Measurements from ENCODE around the gene BTG4. TPM values are rescaled to one million over a fixed set of nuclear protein-coding genes. Genes with fewer than 3 reads are reported as not detected.

Gene BTG4
- total RNA-seq, 1 experiment from 2014 or later: not detected

DNA sequence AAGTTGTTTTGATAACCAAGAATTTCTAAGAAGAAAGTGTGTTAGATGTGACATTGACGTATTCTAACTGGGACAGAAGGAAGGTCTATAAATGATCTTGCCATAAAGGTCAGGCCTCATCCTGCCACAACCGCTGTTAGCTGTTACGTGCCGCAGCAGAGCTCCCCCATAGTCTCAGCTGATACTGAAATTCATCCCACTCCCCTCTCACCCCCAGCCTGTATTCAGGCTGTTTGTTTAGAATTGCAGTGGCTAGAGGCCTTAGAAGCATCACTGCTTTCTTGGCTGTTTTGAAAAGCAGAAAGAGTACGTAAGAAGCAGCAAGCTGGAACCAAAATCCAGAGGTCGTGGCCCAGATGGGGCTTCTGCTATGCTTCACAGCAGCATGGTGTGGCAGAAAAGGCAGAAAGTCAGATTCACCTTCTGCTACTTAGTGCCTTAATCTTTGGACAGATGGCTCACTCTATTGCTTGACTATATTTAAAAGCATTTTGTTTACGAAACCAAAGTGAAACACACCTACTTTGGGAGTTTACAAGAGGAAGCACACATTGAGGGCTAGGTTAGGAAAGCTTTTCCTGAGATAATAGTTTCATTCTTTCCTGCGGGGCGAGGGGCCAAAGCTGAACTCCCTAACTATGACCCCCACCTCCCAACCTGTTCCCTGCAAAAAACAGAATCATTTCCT lies 27.4 kb upstream of the BTG4 start:
- in situ Hi-C loops (cut with HindIII; ENCODE audit: low pct_unique_long_range_greater_than_20kb, low sequenced_read_pairs): no loop called here
- DNase-seq (ENCODE audit: low read depth): no peak

DNA sequence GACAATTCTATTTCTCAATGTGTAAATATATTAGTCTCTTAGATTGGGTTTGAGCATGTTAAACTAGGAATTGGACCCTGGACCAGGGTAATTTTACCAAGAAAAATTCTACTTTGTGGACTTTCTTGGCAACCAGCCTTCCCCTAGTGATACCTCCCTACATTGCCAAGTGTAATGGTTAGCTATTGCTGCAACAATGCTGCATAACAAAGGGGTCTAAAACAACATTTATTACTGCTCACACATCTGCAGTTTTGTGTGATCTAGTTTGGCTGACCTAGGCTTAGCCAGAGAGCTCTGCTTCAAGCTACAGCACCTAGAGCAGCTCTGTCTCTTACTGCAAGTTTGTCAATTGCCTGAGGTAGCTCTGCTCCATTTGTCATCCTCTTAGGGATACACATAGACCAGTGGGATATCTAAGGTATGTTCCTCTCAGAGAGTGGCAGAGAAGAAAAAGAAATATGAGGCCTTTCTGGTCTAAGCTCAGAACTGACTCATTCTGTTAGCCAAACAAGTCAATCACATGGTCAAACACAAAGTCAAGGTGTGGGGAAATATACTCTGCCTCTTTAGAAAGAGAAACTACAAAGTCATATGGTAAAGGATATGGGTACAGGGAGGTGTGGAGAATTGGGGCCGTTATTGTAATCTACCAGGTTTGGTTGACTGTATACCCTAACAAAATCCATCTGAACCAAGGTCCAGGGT lies 26.4 kb upstream of the BTG4 start:
- in situ Hi-C loops (cut with HindIII; ENCODE audit: low pct_unique_long_range_greater_than_20kb, low sequenced_read_pairs): no loop called here
- no peak for DNase-seq (ENCODE audit: low read depth)

DNA sequence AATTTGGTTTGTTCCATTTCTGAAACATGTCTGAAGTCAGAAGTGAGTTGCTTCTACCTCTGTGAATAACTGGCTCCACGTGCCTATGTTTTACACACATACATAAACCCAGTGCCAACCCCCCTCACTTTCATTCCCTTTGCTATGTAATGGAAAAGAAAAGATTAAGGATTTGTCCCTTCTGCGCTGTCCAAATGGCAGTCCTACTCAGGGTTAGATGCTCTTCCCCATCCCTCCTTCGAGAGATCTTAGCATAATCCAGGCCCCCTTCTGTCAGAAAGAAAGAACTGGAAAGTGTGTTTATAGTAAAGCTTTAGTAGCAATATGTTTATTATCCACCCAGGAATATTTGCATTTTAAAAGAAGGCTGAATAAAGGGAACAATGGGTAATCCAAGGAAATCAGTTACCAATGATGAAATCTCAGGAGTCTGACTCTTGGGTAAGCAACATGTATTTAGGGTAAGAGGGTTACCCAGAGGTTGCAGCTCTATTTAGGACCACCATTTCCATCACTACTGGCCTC lies 25.2 kb upstream of the BTG4 start:
- in situ Hi-C loops (cut with HindIII; ENCODE audit: low pct_unique_long_range_greater_than_20kb, low sequenced_read_pairs): no loop called here
- no peak for DNase-seq (ENCODE audit: low read depth)

DNA sequence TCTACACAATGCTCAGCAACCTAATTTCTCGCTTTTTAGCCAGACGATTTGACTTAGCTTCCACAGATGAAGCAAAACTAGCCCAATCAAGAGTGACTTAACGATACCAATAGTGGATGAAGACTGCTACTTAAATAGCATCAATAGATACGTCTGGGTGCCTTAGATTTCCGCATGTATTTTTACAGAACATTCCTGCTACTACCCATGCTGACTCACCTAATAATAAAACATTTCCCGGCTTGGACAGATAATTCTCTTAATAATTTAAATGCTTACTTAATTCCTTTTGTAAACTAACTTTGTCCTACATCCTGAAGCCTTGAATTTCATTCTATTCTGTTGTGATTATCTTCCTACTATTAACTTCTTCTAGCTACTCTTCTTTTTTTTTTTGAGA lies 23.1 kb upstream of the BTG4 start:
- no peak for DNase-seq (ENCODE audit: low read depth)
- in situ Hi-C loops (cut with HindIII; ENCODE audit: low pct_unique_long_range_greater_than_20kb, low sequenced_read_pairs): no loop called here

DNA sequence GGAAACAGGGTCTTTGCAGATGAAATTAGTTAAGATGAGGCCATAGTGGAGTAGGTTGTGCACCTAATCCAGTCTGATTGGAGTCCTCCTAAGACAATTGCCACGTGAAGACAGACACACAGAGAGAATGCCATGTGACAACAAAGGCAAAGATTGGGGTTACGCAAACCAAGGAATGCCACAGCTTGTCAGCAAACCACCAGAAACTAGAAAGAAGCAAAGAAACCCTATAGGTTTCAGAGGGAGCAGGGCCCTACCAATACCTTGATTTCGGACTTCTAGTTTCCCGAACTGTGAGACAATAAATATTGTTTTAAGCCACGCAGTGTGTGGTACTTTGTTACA lies 20.2 kb upstream of the BTG4 start:
- DNase-seq (ENCODE audit: low read depth): no peak

DNA sequence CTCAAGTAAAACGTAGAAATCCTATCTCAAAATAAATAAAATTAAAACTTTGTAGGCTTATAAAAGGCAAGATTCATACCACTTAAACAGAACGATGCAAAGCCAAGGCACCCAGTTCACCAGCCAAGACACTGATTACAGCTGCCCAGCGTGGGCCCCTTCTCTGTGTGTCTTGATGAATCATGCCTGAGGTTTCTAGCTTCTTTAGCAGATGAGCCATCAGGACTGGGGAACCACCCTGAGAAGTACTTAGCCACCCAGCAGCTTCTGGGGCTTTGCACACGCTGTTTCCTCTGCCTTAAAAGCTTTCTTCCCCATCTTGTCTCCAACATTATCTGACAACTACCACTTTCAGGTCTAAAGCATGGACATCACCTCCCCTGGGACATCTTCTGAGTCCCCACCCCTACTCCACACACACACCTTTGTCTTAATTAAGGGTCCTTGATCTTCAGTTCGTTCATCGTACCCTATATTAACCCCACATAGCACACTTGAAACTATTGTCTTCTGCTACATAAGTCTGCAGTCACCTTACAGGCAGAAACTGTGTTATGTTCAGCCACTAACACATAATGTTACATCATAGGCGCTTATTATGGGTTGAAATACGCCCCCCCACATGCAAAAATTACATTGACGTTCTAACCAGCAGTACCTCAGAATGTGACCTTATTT lies 19.6 kb upstream of the BTG4 start:
- in situ Hi-C loops (cut with HindIII; ENCODE audit: low pct_unique_long_range_greater_than_20kb, low sequenced_read_pairs): no loop called here
- peak; percentile 23 for DNase-seq (ENCODE audit: low read depth)

More for the DNA sequence above, 20.2 kb upstream of the BTG4 start:
- in situ Hi-C loops (cut with HindIII; ENCODE audit: low pct_unique_long_range_greater_than_20kb, low sequenced_read_pairs): no loop called here

DNA sequence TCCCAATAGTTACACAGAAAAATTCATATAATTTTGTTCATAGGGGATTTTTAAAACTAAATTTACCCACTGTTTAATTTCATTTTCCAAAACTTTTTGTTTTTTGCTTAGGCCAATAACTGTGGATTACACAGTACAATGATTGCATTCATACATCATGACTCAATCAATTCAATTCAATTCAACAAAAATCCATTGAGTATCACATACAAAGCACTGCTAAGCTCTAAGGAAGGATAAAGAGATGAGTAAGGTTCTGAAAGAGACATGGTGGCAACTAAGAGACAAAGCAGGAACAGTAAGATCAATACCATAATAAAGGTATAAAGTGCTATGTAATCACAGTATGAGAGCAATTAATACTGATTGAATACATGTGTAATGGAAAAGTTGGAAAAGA lies 18.9 kb upstream of the BTG4 start:
- in situ Hi-C loops (cut with HindIII; ENCODE audit: low pct_unique_long_range_greater_than_20kb, low sequenced_read_pairs): no loop called here
- DNase-seq (ENCODE audit: low read depth): no peak

DNA sequence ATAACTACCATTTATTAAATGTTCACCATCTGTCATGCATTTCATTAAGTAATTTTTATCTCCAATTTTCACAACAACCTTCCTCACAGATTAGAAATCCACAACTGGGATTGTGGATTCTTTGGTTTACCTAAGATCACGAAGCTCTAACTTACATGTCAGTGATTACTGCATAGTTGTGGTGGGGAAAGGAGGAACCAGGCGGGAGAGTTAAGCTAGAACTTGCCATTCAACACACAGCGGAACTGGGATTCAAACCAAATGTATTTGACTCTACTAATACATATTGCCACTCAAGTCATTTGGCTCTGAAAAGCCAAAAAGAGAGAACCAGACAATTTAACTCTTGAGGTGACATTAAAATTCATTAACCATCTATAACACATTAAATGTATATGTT lies 17.9 kb upstream of the BTG4 start:
- in situ Hi-C loops (cut with HindIII; ENCODE audit: low pct_unique_long_range_greater_than_20kb, low sequenced_read_pairs): no loop called here
- no peak for DNase-seq (ENCODE audit: low read depth)

DNA sequence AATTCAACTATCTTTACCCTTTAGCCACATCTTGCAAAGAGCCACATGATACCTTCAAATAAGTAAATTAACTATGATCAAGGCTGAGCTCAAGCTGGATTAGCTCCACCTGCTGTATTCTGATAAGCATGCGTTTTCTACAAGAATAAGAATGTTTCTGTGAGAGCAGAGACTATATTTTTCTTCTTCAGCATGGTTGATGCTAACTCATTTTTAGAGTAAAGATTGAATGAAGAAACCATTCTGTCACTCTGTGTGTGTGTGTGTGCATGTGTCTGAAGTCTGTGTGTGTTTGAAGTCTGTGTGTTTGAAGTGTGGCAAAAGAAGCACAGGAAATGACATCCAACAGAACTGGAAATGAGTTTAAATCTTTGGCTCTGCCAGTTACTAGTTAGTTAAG lies 16.4 kb upstream of the BTG4 start:
- in situ Hi-C loops (cut with HindIII; ENCODE audit: low pct_unique_long_range_greater_than_20kb, low sequenced_read_pairs): no loop called here
- no peak for DNase-seq (ENCODE audit: low read depth)

DNA sequence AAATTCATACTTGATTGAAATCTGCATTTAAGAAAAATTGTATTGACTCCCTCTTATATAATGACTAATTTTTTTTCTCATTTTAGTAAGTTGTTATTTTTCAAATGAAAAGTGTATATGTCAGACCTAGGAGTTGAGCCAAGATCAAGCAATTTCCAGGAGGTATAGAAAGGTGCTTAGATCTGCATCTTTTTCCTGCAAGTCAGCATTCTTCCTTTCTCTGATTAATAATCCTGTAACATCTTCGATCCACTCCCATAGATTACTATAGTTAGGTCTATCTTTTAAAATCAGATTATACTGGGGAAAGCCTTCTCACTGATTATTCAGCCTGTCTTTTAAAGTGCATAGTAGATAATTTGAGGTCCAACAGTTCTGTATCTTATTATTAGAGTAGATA lies 15.1 kb upstream of the BTG4 start:
- in situ Hi-C loops (cut with HindIII; ENCODE audit: low pct_unique_long_range_greater_than_20kb, low sequenced_read_pairs): no loop called here
- DNase-seq (ENCODE audit: low read depth): no peak

DNA sequence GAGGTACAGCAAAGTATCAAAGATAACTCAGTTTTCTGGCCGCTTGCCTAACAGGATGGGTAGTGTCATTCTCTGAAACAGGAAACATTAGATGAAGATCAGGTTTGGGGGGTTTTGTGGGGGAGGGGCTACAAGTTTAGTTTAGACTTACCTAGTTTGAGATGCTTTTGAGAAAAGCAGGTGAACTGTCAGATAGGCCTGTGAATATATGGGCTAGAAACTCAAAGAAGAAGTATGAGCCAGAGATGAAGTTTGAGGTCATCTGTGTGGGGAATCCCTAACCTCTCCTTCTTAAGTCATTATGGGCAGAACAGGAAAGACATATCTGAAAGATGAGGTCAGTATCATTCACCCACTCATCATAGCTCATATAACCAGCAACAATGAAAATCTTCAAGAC lies 14.3 kb upstream of the BTG4 start:
- in situ Hi-C loops (cut with HindIII; ENCODE audit: low pct_unique_long_range_greater_than_20kb, low sequenced_read_pairs): no loop called here
- no peak for DNase-seq (ENCODE audit: low read depth)

DNA sequence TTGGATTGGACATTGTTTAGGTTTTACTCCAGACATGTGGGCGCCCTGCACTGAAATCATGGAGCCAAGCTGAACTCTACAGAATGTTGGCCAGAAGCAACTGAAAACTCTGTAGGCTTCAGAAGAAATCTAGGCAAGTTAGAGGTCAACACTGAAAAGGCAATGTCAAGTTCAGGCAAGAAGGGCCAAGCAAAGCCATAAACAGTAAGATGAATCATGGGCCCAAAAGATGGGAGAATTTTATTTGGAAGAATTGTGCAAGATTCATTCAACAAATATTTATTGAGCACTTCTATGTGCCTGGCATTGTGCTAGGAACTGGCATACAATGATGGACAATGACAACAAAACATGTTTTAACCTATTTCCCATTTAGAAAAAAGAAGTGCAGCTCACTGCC lies 13.3 kb upstream of the BTG4 start:
- in situ Hi-C loops (cut with HindIII; ENCODE audit: low pct_unique_long_range_greater_than_20kb, low sequenced_read_pairs): no loop called here
- DNase-seq (ENCODE audit: low read depth): no peak

DNA sequence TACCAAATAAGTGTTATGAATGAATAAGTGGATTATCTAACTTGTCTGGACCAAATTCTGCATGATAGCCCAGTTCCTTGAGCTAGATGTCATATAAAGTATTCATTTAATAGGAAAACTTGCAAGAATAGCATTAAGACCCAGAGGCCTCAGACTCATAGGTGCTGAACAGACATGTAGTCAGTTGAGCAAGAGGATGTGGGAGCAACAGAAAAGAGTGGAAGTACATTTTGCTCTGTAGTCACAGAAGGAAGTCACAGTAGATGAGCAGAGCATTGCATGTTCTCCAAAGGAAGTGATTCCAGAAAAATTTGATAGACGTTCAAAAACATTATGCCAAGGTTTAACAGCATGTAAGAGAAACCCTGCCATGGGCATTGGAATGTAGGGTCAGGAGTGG lies 11.9 kb upstream of the BTG4 start:
- in situ Hi-C loops (cut with HindIII; ENCODE audit: low pct_unique_long_range_greater_than_20kb, low sequenced_read_pairs): no loop called here
- DNase-seq (ENCODE audit: low read depth): no peak

DNA sequence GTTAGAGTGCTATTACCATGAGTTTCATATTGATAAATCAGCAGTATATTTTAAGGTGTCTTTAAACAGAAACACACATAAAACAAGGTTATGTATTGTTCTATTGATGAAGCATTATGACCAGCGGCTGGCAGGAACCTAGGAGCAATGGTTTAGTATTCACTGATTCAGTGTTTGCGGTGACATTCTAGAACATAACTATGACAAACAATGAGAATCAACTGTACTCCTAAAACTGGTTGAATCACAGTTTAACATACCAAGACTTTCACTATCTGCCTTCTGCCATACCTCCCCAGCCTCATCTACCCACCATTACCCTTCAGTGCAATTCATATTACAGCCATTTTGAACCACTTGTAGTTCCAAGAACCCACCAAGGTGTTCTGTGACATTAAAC lies 11.2 kb upstream of the BTG4 start:
- in situ Hi-C loops (cut with HindIII; ENCODE audit: low pct_unique_long_range_greater_than_20kb, low sequenced_read_pairs): no loop called here

DNA sequence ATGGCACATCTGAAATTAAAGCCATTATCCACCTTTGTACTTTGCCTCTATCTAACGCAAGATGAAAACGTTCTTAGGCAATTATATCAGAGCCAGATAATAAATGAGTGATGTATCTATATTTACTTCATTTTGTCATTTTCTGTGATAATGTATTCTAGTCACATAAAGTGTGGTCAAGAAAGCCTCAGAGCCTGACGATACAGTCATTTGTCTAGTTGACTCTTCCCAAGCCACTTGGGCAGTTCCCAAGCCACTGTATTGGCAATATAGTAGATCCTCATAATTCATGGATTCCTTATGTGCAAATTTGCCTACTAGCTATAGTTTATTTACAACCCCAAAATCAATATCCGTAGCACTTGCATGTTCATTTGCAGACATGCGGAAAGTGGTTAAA lies 10.2 kb upstream of the BTG4 start:
- no peak for DNase-seq (ENCODE audit: low read depth)
- in situ Hi-C loops (cut with HindIII; ENCODE audit: low pct_unique_long_range_greater_than_20kb, low sequenced_read_pairs): no loop called here

More for the DNA sequence above, 11.2 kb upstream of the BTG4 start:
- no peak for DNase-seq (ENCODE audit: low read depth)

DNA sequence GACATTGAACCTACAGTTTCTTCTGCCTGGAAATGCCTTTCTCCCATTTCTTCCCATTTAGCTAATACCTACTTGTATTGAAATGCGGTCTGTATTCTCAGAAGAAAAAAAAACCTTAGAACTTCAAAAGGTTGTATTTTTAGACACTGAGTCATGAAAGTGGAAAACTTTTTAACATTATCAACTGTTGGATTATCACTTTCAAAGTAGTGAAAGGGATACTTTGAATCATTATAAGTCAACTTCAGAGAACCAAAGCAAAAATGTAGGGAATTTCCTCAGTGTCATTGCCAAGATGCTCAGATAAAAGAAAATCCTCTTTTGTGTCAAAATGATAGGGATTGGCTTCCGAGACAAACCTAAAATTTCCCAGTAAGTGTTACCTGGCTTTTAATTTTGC lies 8.9 kb upstream of the BTG4 start:
- no peak for DNase-seq (ENCODE audit: low read depth)
- in situ Hi-C loops (cut with HindIII; ENCODE audit: low pct_unique_long_range_greater_than_20kb, low sequenced_read_pairs): no loop called here

DNA sequence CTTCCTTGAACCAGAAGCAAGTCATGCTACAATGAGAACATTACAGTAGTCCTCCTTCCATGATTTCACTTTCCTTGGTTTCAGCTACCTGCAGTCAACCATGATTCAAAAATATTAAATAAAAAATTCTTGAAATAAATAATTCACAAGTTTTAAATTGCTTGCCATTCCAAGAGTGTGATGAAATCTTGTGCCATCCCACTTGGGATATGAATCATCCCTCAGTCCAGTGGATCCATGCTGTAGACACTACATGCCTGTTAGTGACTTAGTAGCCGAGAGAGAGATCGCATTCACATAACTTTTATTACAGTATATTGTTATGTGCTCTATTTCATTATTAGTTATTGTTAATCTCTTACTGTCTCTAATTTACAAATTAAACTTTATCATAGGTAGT lies 8.4 kb upstream of the BTG4 start:
- in situ Hi-C loops (cut with HindIII; ENCODE audit: low pct_unique_long_range_greater_than_20kb, low sequenced_read_pairs): no loop called here
- DNase-seq (ENCODE audit: low read depth): no peak

DNA sequence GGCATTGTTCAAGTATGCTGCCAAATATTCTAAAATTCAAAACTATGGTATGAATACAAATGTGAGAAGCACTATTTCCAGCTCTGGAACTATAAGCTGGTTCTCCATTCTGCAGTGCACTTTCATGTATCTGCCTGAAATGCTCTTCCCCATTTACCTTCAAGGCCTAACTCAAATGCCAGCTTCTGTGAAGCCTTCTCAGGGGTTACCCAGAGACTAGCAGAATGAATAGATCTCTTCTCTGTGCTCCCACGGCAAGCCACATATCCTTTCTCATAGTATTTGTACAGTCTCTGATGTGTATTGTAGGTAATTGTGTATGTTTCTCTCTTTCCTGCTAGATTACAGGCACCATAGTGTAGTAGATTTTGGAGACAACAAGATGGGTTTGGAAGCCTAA lies 6.5 kb upstream of the BTG4 start:
- in situ Hi-C loops (cut with HindIII; ENCODE audit: low pct_unique_long_range_greater_than_20kb, low sequenced_read_pairs): no loop called here
- DNase-seq (ENCODE audit: low read depth): no peak

DNA sequence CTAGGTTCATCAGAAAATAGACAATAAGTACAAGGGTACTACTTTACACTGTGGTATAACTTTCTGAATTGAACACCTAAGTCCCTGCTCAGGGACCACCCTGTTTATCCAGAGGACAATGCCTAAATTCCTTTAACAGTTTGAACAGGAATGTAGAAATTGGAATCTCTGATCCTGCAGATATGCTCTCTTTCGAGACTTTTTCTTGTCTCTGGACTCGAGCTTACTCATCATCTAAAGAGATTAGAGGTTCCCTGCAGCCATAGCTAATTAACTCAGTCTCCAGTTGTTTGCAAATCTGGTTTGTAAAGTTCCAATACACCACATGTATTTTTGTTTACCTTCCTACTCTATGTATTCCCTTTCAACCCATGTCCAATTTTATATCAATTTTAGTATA lies 3.4 kb upstream of the BTG4 start:
- DNase-seq (ENCODE audit: low read depth): no peak
- in situ Hi-C loops (cut with HindIII; ENCODE audit: low pct_unique_long_range_greater_than_20kb, low sequenced_read_pairs): no loop called here

All from Caki2 (cell line).